ENCODE data around the gene SIVA1. TPM values are rescaled to one million over a fixed set of nuclear protein-coding genes. Genes with fewer than 3 reads are reported as not detected.
A peak's percentile ranks its signal among the peaks of the same experiment; 100 is the strongest.

Gene SIVA1
- total RNA-seq, 1 donor from 2014 or later: 30.5 TPM

- H3K4me1 Mint-ChIP-seq (ENCODE audit: low read depth, unreplicated experiment): peaks cover 31% of the 10 kb centered on the region
- H3K9me3 Mint-ChIP-seq (ENCODE audit: unreplicated experiment): peaks cover 12% of the 10 kb centered on the region
- H3K4me3 Mint-ChIP-seq (ENCODE audit: unreplicated experiment): peak overlapping the region; percentile 61
- peaks cover 19% of the 10 kb centered on the region for H3K27me3 Mint-ChIP-seq (ENCODE audit: unreplicated experiment)
- TF ChIP-seq, protein P1, sequence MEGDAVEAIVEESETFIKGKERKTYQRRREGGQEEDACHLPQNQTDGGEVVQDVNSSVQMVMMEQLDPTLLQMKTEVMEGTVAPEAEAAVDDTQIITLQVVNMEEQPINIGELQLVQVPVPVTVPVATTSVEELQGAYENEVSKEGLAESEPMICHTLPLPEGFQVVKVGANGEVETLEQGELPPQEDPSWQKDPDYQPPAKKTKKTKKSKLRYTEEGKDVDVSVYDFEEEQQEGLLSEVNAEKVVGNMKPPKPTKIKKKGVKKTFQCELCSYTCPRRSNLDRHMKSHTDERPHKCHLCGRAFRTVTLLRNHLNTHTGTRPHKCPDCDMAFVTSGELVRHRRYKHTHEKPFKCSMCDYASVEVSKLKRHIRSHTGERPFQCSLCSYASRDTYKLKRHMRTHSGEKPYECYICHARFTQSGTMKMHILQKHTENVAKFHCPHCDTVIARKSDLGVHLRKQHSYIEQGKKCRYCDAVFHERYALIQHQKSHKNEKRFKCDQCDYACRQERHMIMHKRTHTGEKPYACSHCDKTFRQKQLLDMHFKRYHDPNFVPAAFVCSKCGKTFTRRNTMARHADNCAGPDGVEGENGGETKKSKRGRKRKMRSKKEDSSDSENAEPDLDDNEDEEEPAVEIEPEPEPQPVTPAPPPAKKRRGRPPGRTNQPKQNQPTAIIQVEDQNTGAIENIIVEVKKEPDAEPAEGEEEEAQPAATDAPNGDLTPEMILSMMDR (IDR thresholded peaks at IDR 0.05; ENCODE audit: partially characterized antibody, unreplicated experiment): no peak
- H3K36me3 Mint-ChIP-seq (ENCODE audit: unreplicated experiment): no peaks in the 10 kb centered on the region
- peak overlapping the region; percentile 48 for H3K27ac Mint-ChIP-seq (ENCODE audit: unreplicated experiment)
- DNase-seq: no peak
These were observed 38.5 kb downstream of the SIVA1 start for GRCh38 chr14:104791425-104791824.

DNA sequence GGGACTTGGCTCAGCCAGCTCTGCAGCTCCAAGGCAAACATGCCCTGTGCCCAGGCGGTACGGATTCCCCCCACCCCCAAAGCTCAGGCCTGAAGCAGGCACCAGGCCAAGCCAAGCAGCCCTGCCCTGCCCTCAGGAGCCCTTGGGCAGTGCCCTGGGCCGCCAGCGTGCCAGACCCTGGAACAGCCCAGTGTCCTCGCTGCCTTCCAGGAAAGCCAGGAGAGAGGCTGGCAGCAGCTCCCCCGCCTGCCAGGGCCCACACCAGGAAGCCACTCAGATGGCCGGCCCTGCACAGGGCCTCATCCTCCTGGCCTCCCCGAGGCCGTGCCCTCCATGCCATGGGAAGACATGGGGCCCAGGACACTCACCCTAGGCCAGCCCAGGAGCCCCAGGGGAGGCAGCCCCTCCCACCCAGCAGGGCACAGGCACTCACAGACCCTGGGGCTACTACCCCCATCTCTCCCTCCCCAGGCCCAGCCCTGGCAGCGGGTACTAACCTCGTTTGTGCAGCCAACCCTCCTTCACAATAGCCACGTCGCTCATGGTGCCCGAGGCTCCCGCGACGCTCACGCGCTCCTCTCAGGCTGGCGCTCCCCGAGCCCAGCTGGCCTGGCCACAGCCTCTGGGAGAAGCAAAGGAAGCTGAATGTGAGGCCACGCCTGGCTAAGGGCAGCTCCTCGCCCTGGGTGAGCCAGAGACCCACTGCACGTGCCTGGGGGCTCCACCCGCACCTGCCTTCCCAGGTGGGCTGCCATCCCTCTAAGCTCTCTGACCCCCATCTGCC lies 39.3 kb downstream of the SIVA1 start:
- Mint-ChIP-seq H3K4me1 (ENCODE audit: low read depth, unreplicated experiment) (peaks cover 32% of the 10 kb centered on the region), H3K36me3 (ENCODE audit: unreplicated experiment) (no peaks in the 10 kb centered on the region), H3K27ac (ENCODE audit: unreplicated experiment) (peak overlapping the region; percentile 73), H3K27me3 (ENCODE audit: unreplicated experiment) (peaks cover 21% of the 10 kb centered on the region), H3K4me3 (ENCODE audit: unreplicated experiment) (peak overlapping the region; percentile 94), H3K9me3 (ENCODE audit: unreplicated experiment) (peaks cover 14% of the 10 kb centered on the region)
- DNase-seq: no peak
- TF ChIP-seq, protein P1 (IDR thresholded peaks at IDR 0.05; ENCODE audit: partially characterized antibody, unreplicated experiment): no peak

GRCh38 chr14:104792945-104793702 lies 40.2 kb downstream of the SIVA1 start:
- Mint-ChIP-seq H3K9me3 (ENCODE audit: unreplicated experiment) (peaks cover 14% of the 10 kb centered on the region), H3K4me3 (ENCODE audit: unreplicated experiment) (peak overlapping the region; percentile 94), H3K27ac (ENCODE audit: unreplicated experiment) (peak overlapping the region; percentile 95), H3K27me3 (ENCODE audit: unreplicated experiment) (peaks cover 23% of the 10 kb centered on the region), H3K36me3 (ENCODE audit: unreplicated experiment) (no peaks in the 10 kb centered on the region), H3K4me1 (ENCODE audit: low read depth, unreplicated experiment) (peaks cover 33% of the 10 kb centered on the region)
- no peak for DNase-seq
- TF ChIP-seq, protein P1 (IDR thresholded peaks at IDR 0.05; ENCODE audit: partially characterized antibody, unreplicated experiment): peak; percentile 12

DNA sequence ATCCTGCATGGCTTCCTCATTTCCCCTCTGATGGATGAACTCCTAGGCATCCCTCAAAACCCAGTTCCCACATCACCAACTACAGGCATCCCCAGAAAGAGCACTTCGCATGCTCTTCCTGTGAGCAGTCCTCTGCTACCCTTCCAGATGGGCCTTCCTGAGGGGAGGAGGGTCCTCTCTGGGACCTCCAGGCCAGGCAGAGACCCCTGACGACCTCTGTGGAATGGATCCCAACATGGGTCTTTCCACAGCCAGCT lies 40.7 kb downstream of the SIVA1 start:
- no peak for DNase-seq
- peaks cover 35% of the 10 kb centered on the region for H3K4me1 Mint-ChIP-seq (ENCODE audit: low read depth, unreplicated experiment)
- H3K36me3 Mint-ChIP-seq (ENCODE audit: unreplicated experiment): no peaks in the 10 kb centered on the region
- peak overlapping the region; percentile 95 for H3K27ac Mint-ChIP-seq (ENCODE audit: unreplicated experiment)
- peaks cover 14% of the 10 kb centered on the region for H3K9me3 Mint-ChIP-seq (ENCODE audit: unreplicated experiment)
- H3K27me3 Mint-ChIP-seq (ENCODE audit: unreplicated experiment): peaks cover 23% of the 10 kb centered on the region
- H3K4me3 Mint-ChIP-seq (ENCODE audit: unreplicated experiment): peak overlapping the region; percentile 94
- TF ChIP-seq, protein P1 (IDR thresholded peaks at IDR 0.05; ENCODE audit: partially characterized antibody, unreplicated experiment): no peak

- peaks cover 23% of the 10 kb centered on the region for H3K27me3 Mint-ChIP-seq (ENCODE audit: unreplicated experiment)
- H3K27ac Mint-ChIP-seq (ENCODE audit: unreplicated experiment): peak overlapping the region; percentile 95
- H3K4me3 Mint-ChIP-seq (ENCODE audit: unreplicated experiment): peak overlapping the region; percentile 94
- H3K36me3 Mint-ChIP-seq (ENCODE audit: unreplicated experiment): no peaks in the 10 kb centered on the region
- DNase-seq: no peak
- peaks cover 14% of the 10 kb centered on the region for H3K9me3 Mint-ChIP-seq (ENCODE audit: unreplicated experiment)
- TF ChIP-seq, protein P1 (IDR thresholded peaks at IDR 0.05; ENCODE audit: partially characterized antibody, unreplicated experiment): no peak
- H3K4me1 Mint-ChIP-seq (ENCODE audit: low read depth, unreplicated experiment): peaks cover 37% of the 10 kb centered on the region
These were observed 41.2 kb downstream of the SIVA1 start for GRCh38 chr14:104794099-104794498.
